ENCODE data around the gene TMC3.
A peak's percentile ranks its signal among the peaks of the same experiment; 100 is the strongest.
"Not testable (repeated sequence)": the region's sequence is repeated elsewhere in the genome, so short reads cannot be mapped to it uniquely, and the experiment has no call there.

Gene TMC3

GRCh38 chr15:81357180-81357686 lies 16.8 kb downstream of the TMC3 start:
- peak; percentile 8 for DNase-seq (ENCODE audit: low read depth, low spot score)

GRCh38 chr15:81356252-81356651 lies 17.8 kb downstream of the TMC3 start:
- DNase-seq (ENCODE audit: low read depth, low spot score): no peak
- H3K4me3 ChIP-seq (ENCODE audit: low read length): no peak overlapping the region

More at GRCh38 chr15:81357180-81357686, 16.8 kb downstream of the TMC3 start:
- no peak overlapping the region for H3K4me3 ChIP-seq (ENCODE audit: low read length)

DNA sequence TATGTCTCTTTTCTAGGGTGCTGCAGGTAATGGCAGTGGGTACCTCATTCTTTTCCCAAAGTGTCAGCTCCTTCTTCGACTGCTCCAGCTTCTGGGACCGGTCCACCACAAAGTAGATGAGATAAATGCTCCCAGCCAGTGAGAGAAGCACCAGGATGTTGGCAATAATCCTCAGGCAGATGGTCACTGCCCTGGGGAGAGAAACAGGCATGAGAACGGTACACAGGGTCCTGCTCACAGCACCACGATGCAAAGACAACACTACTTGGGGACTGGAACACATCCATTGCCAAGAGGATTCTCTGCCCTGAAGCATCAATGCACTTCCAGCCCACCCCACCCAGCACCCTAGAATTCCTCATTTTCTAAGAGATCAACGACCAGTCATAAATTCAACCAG lies 22.4 kb downstream of the TMC3 start:
- H3K4me3 ChIP-seq (ENCODE audit: low read length): no peak overlapping the region
- no peak for DNase-seq (ENCODE audit: low read depth, low spot score)

DNA sequence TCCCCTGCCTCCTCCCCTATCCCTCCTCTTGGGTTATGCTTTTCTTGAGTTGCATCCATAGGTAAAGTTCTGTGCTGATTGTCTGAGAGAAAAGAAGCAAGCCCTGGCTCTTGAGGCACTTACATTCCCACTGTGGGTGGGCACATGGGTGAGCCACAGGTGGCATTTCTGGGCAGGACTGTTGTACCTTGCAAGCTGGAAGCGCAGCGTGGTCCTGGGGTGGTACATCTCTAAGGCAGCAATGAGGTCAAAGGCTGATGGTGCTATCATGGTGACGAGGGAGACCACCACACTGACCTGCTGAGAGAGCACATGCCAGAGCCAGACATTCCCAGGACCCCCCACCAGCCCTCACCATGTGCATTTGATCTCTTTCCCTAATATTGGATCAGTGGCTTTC lies 24.7 kb downstream of the TMC3 start:
- no peak overlapping the region for H3K4me3 ChIP-seq (ENCODE audit: low read length)
- no peak for DNase-seq (ENCODE audit: low read depth, low spot score)

GRCh38 chr15:81348691-81349090 lies 25.3 kb downstream of the TMC3 start:
- DNase-seq (ENCODE audit: low read depth, low spot score); H3K4me3 ChIP-seq (ENCODE audit: low read length): not testable (repeated sequence)

GRCh38 chr15:81347910-81348309 lies 26.1 kb downstream of the TMC3 start:
- no peak overlapping the region for H3K4me3 ChIP-seq (ENCODE audit: low read length)
- peak; percentile 12 for DNase-seq (ENCODE audit: low read depth, low spot score)

DNA sequence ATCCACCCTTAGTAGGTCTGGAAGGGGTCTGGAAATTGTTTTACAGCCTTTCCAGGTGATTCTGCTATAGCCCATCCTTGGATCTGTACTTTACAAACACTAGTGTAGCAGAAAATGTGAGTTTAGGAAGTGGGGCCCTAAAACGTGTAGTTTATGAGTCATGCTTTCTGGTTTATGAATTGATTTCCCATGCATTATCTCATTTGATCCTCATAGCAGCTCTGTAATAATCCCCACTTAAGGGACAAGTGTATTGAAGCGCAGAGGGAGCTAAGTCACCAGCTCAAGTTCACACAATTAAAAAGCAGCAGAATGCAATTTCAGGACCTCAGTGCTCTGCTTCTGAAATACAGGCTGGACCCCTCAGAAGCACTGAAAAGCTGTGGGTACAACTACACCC lies 27.4 kb downstream of the TMC3 start:
- DNase-seq (ENCODE audit: low read depth, low spot score): no peak
- no peak overlapping the region for H3K4me3 ChIP-seq (ENCODE audit: low read length)

- no peak overlapping the region for H3K4me3 ChIP-seq (ENCODE audit: low read length)
- no peak for DNase-seq (ENCODE audit: low read depth, low spot score)
Measured at GRCh38 chr15:81343371-81343770, 30.6 kb downstream of the TMC3 start.

GRCh38 chr15:81341351-81341750 lies 32.7 kb downstream of the TMC3 start:
- H3K4me3 ChIP-seq (ENCODE audit: low read length): no peak overlapping the region
- DNase-seq (ENCODE audit: low read depth, low spot score): no peak

GRCh38 chr15:81339851-81340250 lies 34.2 kb downstream of the TMC3 start:
- DNase-seq (ENCODE audit: low read depth, low spot score): no peak
- no peak overlapping the region for H3K4me3 ChIP-seq (ENCODE audit: low read length)

DNA sequence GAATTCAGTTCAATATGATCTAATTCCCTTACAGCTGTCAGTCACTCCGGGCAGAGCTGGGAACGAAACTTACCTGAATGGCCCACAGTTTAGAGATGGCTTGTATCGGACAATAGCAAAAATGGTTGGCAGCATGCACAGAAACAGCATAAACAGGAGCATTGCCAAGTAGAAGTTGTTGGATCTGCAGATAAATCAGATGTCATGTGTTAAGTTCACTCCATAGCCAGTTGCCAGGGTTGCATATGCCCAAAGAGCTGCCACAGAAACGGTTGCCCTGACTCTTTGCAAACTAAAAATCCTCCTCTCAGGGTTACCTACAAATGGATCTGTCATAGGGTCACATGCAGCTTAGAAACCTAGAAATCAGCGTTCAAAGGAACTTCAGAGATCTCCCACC lies 34.7 kb downstream of the TMC3 start:
- no peak for DNase-seq (ENCODE audit: low read depth, low spot score)
- no peak overlapping the region for H3K4me3 ChIP-seq (ENCODE audit: low read length)

- H3K4me3 ChIP-seq (ENCODE audit: low read length): no peak overlapping the region
- no peak for DNase-seq (ENCODE audit: low read depth, low spot score)
Measured at GRCh38 chr15:81338170-81339007, 35.6 kb downstream of the TMC3 start.

DNA sequence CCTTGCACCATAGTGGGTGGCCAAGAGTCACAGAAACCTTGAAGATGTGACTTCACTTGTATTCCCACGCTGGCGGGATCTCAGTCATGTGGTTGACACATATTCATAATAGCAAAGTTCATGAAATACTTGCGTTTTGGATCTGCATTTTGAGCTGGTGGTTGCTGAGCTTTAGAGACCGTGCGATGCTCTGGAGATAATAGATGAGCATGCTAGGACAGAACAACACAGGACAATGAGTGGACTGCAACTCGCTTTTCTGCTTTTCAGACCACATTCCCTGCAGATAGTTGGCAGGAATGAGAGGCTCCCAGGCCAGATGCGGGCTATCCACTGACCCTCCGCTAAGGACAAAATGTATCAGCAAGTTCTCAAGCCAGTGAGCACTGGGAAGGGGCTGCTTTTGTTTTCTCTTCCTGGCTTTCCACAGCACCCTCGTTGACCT lies 36.3 kb downstream of the TMC3 start:
- H3K4me3 ChIP-seq (ENCODE audit: low read length): no peak overlapping the region
- no peak for DNase-seq (ENCODE audit: low read depth, low spot score)

- DNase-seq (ENCODE audit: low read depth, low spot score): no peak
- H3K4me3 ChIP-seq (ENCODE audit: low read length): no peak overlapping the region
Measured at GRCh38 chr15:81337241-81337640, 36.8 kb downstream of the TMC3 start.

DNA sequence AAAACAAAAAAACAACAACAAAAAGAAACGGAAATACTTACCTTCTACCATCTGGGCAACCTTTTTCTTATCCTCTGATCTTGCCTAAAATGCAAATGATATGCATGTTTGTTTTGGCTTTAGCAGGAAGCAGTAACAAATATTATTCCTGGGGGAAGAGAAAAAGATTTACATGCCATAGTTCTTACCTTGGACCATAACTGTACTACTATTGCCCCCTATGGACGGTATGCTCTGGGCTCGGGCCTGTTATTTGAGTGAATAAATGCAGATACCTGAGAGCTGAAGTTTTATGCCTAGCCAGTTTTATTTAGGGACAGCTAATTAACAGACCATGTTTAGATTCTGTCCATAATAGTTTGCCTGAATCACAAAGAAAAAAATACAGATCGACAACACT lies 37.4 kb downstream of the TMC3 start:
- DNase-seq (ENCODE audit: low read depth, low spot score): peak; percentile 29
- H3K4me3 ChIP-seq (ENCODE audit: low read length): no peak overlapping the region

GRCh38 chr15:81335631-81336030 lies 38.4 kb downstream of the TMC3 start:
- no peak for DNase-seq (ENCODE audit: low read depth, low spot score)

GRCh38 chr15:81334768-81335435 lies 39.1 kb downstream of the TMC3 start:
- no peak for DNase-seq (ENCODE audit: low read depth, low spot score)
- H3K4me3 ChIP-seq (ENCODE audit: low read length): no peak overlapping the region

More at GRCh38 chr15:81335631-81336030, 38.4 kb downstream of the TMC3 start:
- H3K4me3 ChIP-seq (ENCODE audit: low read length): no peak overlapping the region

DNA sequence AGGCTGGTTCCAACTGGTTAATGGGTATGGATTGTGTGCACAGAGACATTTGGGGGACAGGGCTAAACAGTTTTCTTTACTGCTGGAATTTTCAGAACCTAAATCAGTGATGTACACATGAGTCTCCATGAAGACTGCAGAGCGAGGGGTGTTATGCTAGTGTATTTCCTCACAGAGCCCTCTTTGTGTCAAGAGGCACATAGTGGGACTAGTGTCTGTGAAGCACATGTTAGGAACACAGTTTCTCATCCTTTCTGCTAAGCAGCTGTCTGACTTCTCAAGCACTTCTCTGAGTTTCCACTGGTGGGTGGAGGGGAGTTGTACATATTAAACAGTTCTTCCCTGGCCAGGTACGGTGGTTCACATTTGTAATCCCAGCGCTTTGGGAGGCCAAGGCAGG lies 40.6 kb downstream of the TMC3 start:
- DNase-seq (ENCODE audit: low read depth, low spot score): no peak
- no peak overlapping the region for H3K4me3 ChIP-seq (ENCODE audit: low read length)

- no peak overlapping the region for H3K4me3 ChIP-seq (ENCODE audit: low read length)
- DNase-seq (ENCODE audit: low read depth, low spot score): no peak
Measured at GRCh38 chr15:81332326-81332725, 41.7 kb downstream of the TMC3 start.

GRCh38 chr15:81331600-81331999 lies 42.4 kb downstream of the TMC3 start:
- no peak overlapping the region for H3K4me3 ChIP-seq (ENCODE audit: low read length)
- no peak for DNase-seq (ENCODE audit: low read depth, low spot score)

All from Jurkat, Clone E6-1 (cell line).